HepG2 (cell line): ENCODE measurements around the gene RANBP3. TPM values are rescaled to one million over a fixed set of nuclear protein-coding genes. Genes with fewer than 3 reads are reported as not detected.

Source experiments
- BCL6 ChIP-seq: IDR thresholded peaks from 2 replicates; pipeline ENCODE4 v1.6.1; 2016; ENCODE audit warnings: missing genetic modification reagents, missing compliant biosample characterization
- BRCA1 ChIP-seq: sonication (generic); formaldehyde crosslinking; IDR thresholded peaks from 2 replicates; pipeline ENCODE4 v1.4.0; 2020; ENCODE audit warnings: missing genetic modification reagents
- CREB1 ChIP-seq, 2 experiments: fragments of 450-650 bp in 1 of 2; IDR thresholded peaks; 2 replicates each; pipeline ENCODE4 v1.6.1; 2016 to 2017; ENCODE audit warnings: control low read depth in 1 of 2, mild to moderate bottlenecking in 1 of 2, missing compliant biosample characterization in 1 of 2, missing genetic modification characterization in 1 of 2
- DPF2 ChIP-seq: sonication (generic); formaldehyde crosslinking; IDR thresholded peaks from 2 replicates; pipeline ENCODE4 v1.4.0; 2020; ENCODE audit warnings: mild to moderate bottlenecking, low read depth, missing genetic modification reagents, borderline replicate concordance
- FOXA1 ChIP-seq, 2 experiments: fragments of 450-650 bp in 1 of 2; sonication (generic) in 1 of 2; formaldehyde crosslinking in 1 of 2; IDR thresholded peaks; 2 replicates each; pipeline versions ENCODE4 v1.4.0 to v1.6.1; 2016 to 2020; ENCODE audit warnings: missing genetic modification reagents in 1 of 2
- MAX ChIP-seq: IDR thresholded peaks from 2 replicates; pipeline ENCODE4 v1.6.1; 2012; ENCODE audit warnings: inconsistent platforms
- NR2F6 ChIP-seq, 2 experiments: IDR thresholded peaks; 2 replicates each; pipeline ENCODE4 v1.6.1; 2016; ENCODE audit warnings: antibody characterized with exemption in 1 of 2, mild to moderate bottlenecking in 1 of 2
- RCOR2 ChIP-seq: IDR thresholded peaks from 2 replicates; pipeline ENCODE4 v1.6.1; 2016; ENCODE audit warnings: missing biosample characterization, missing genetic modification reagents
- SALL1 ChIP-seq: sonication (generic); formaldehyde crosslinking; IDR thresholded peaks from 2 replicates; pipeline ENCODE4 v1.8.0; 2022; ENCODE audit warnings: mild to moderate bottlenecking, missing genetic modification reagents
- SALL2 ChIP-seq: sonication (generic); formaldehyde crosslinking; IDR thresholded peaks from 2 replicates; pipeline ENCODE4 v1.8.1; 2023; ENCODE audit warnings: mild to moderate bottlenecking, missing genetic modification reagents, inconsistent platforms
- TARDBP ChIP-seq: sonication (generic); formaldehyde crosslinking; IDR thresholded peaks from 2 replicates; pipeline ENCODE4 v1.8.0; 2022; ENCODE audit warnings: mild to moderate bottlenecking, missing genetic modification reagents
- TCF7 ChIP-seq: sonication (generic); IDR thresholded peaks from 2 replicates; pipeline ENCODE4 v1.6.1; 2016; ENCODE audit warnings: antibody characterized with exemption, low read depth
- ZBTB2 ChIP-seq: sonication (generic); formaldehyde crosslinking; IDR thresholded peaks from 2 replicates; pipeline ENCODE4 v1.8.0; 2022; ENCODE audit warnings: low read depth, missing genetic modification reagents
- ZBTB38 ChIP-seq: sonication (generic); formaldehyde crosslinking; IDR thresholded peaks from 2 replicates; pipeline ENCODE4 v1.5.1; 2020; ENCODE audit warnings: mild to moderate bottlenecking, missing genetic modification reagents
- ZBTB40 ChIP-seq, 2 experiments: fragments of 450-650 bp in 1 of 2; sonication (generic) in 1 of 2; formaldehyde crosslinking in 1 of 2; IDR thresholded peaks; 2 replicates each; pipeline versions ENCODE4 v1.6.1 to v1.8.0; 2016 to 2022; ENCODE audit warnings: antibody characterized with exemption in 1 of 2, mild to moderate bottlenecking in 1 of 2, missing genetic modification reagents in 1 of 2
- ZNF205 ChIP-seq: IDR thresholded peaks from 2 replicates; pipeline ENCODE4 v1.6.1; 2018; ENCODE audit warnings: missing biosample characterization, missing genetic modification reagents
- ZNF292 ChIP-seq: sonication (generic); formaldehyde crosslinking; IDR thresholded peaks from 2 replicates; pipeline ENCODE4 v1.8.1; 2022; ENCODE audit warnings: mild to moderate bottlenecking, low read depth, missing genetic modification reagents, borderline replicate concordance
- ZNF329 ChIP-seq: sonication (generic); formaldehyde crosslinking; IDR thresholded peaks from 2 replicates; pipeline ENCODE4 v1.9.0; 2021; ENCODE audit warnings: low read depth, mild to moderate bottlenecking, missing genetic modification reagents
- polyA plus RNA-seq, 8 experiments: library from polyadenylated mRNA; depleted of rRNA in 3 of 8; stranded (reverse) in 7 of 8; unstranded in 1 of 8; fragments of >200 nt; fragmentation: Illumina TruSeq in 4 of 8; extraction: Trizol in 4 of 8; gene quantifications; 2 replicates each; pipeline versions ENCODE4 v1.2.1 to v1.2.3, GENCODE V29; 2011 to 2016; ENCODE audit warnings: low read depth in 4 of 8, missing spikeins in 1 of 8, mixed read lengths in 1 of 8; ENCODE audit not compliant: insufficient read depth in 1 of 8
- total RNA-seq, 5 experiments: library from RNA; depleted of rRNA; stranded (reverse); fragments of >200 nt; fragmentation: Illumina TruSeq; extraction: Trizol; gene quantifications; 2 replicates each; pipeline ENCODE4 v1.2.3, GENCODE V29; 2016; ENCODE audit warnings: low read depth in 1 of 5

The RANBP3 gene
- total and polyA plus RNA-seq, 2 of the 13 experiments (the other 11 are each of a cell fraction or from before 2014, with no cell fraction given) = 39.5 to 149 TPM

DNA sequence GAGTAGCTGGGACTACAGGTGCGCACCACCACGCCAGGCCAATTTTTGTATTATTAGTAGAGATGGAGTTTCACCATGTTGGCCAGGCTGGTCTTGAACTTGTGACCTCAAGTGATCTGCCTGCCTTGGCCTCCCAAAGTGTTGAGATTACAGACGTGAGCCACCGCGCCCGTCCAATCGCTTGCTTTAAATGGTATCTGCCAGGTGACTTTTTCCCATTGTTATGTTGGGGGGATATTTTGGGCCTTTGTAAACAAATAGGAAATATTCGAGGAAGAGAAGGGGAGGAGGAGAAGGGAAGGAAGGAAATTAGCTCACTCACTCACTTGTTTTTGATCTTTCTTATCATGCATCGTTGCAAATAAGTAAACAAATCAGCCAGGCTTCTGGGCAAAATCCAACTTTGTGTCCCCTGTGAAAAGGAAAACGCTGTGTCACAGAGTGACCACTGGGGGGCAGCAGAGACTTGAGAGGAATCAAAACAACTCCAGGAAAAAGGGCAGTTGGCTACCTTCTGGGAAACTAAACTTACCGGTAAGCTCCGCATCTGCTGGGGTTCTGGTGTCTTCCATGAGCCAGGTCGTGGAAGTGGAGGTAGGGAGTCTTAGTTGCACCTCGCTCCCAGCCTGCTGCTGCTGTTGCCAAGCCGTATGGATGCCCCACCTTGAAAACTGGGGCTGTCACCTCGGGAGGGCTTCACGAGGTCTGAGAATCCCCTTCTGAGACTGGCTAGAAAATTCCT lies 9.3 kb upstream of the RANBP3 start (continued):
- TF ChIP-seq NR2F6 (IDR thresholded peaks at IDR 0.05) (0 out of 2 replicates have a peak, but pooled peaks have one; percentile 35), NR2F6 (CRISPR knock-in tag; IDR thresholded peaks at IDR 0.05) (peak; percentile 22; the same call in 1 of the 2 replicates), ZBTB38 (CRISPR knock-in tag) (peak; percentile 33; the same call in 1 of the 2 replicates), ZBTB40 (IDR thresholded peaks at IDR 0.05) (no peak), ZBTB40 (CRISPR knock-in tag; IDR thresholded peaks at IDR 0.05) (no peak), ZNF205 (CRISPR knock-in tag) (peak; percentile 39; the same call in 1 of the 2 replicates), ZBTB2 (no peak), FOXA1 (IDR thresholded peaks at IDR 0.05) (no peak), FOXA1 (CRISPR knock-in tag; IDR thresholded peaks at IDR 0.05) (0 out of 2 replicates have a peak, but pooled peaks have one; percentile 21), BRCA1 (0 out of 2 replicates have a peak, but pooled peaks have one; percentile 30), RCOR2 (CRISPR knock-in tag) (peak; percentile 77; the same call in 1 of the 2 replicates), ZNF329 (CRISPR knock-in tag) (no peak), BCL6 (CRISPR knock-in tag) (peak; percentile 66), MAX (peak; percentile 15; the same call in 1 of the 2 replicates), SALL1 (CRISPR knock-in tag) (peak; percentile 14; the same call in 1 of the 2 replicates), SALL2 (CRISPR knock-in tag) (0 out of 2 replicates have a peak, but pooled peaks have one; percentile 32), TCF7 (peak; percentile 69), CREB1 (IDR thresholded peaks at IDR 0.05) (no peak), CREB1 (CRISPR knock-in tag; IDR thresholded peaks at IDR 0.05) (peak; percentile 44; the same call in 1 of the 2 replicates), TARDBP (CRISPR knock-in tag) (peak; percentile 27; the same call in 1 of the 2 replicates), ZNF292 (CRISPR knock-in tag) (no peak; the same call in 1 of the 2 replicates), DPF2 (CRISPR knock-in tag) (peak; percentile 43; the same call in 1 of the 2 replicates)
